Thoracic aorta (tissue), 2 donors: ENCODE data around the gene RALGDS. TPM values are rescaled to one million over a fixed set of nuclear protein-coding genes. Genes with fewer than 3 reads are reported as not detected.

Experiments
- ATAC-seq: fragments of 150-250 bp; one replicate; pipeline ENCODE4 v1.8.0; 2017; ENCODE audit warnings: low read depth; ENCODE audit not compliant: insufficient number of reproducible peaks, low FRiP score
- DNase-seq: peaks from one replicate; pipeline ENCODE4 v3.0.0-alpha.2; 2020; ENCODE audit warnings: low spot score
- H3K27ac ChIP-seq, 2 donors: fragments of 200-600 bp; sonication (generic); 1 replicate in 1 of 2; 2 replicates in 1 of 2; pipeline ENCODE4 v1.5.1; 2016; ENCODE audit warnings: mild to moderate bottlenecking in 2 of 2, moderate library complexity in 2 of 2
- H3K27me3 ChIP-seq: fragments of 200-600 bp; sonication (generic); replicated peaks from 2 replicates; pipeline ENCODE4 v1.6.0; 2016; ENCODE audit warnings: mild to moderate bottlenecking; ENCODE audit not compliant: insufficient read depth
- H3K36me3 ChIP-seq: fragments of 200-600 bp; sonication (generic); one replicate; pipeline ENCODE4 v1.5.1; 2016
- H3K4me1 ChIP-seq, 2 donors: fragments of 200-600 bp; sonication (generic); 1 replicate in 1 of 2; 2 replicates in 1 of 2; pipeline versions ENCODE4 v1.5.1 to v1.6.0; 2016; ENCODE audit warnings: low read depth in 2 of 2, mild to moderate bottlenecking in 1 of 2; ENCODE audit not compliant: control insufficient read depth in 1 of 2
- H3K4me3 ChIP-seq: fragments of 200-600 bp; sonication (generic); 2 replicates; pipeline ENCODE4 v1.5.1; 2016; ENCODE audit warnings: mild to moderate bottlenecking
- H3K9me3 ChIP-seq: fragments of 200-600 bp; sonication (generic); 2 replicates; pipeline ENCODE4 v1.5.1; 2016
- CTCF ChIP-seq: fragments of 200-600 bp; sonication (generic); IDR thresholded peaks from one replicate; pipeline ENCODE4 v1.5.1; 2019; ENCODE audit warnings: antibody characterized with exemption
- total RNA-seq, 2 donors: library from RNA; depleted of rRNA; stranded (reverse); fragments of >200 nt; gene quantifications; one replicate each; pipeline versions ENCODE4 v1.1.0 to v1.2.3, GENCODE V29; 2016

RALGDS gene
- total RNA-seq, 2 donors from 2014 or later: 30.3 to 98.8 TPM

- DNase-seq: no peak
- TF ChIP-seq CTCF: no peak
- no peak overlapping the region for H3K27ac ChIP-seq
- H3K4me3 ChIP-seq: no peak overlapping the region
- no peaks in the 10 kb centered on the region for H3K9me3 ChIP-seq
- H3K4me1 ChIP-seq: no peaks in the 10 kb centered on the region
- no peak for ATAC-seq
- H3K36me3 ChIP-seq: no peaks in the 10 kb centered on the region
- H3K27me3 ChIP-seq: no peaks in the 10 kb centered on the region
Measured at GRCh38 chr9:133154097-133154989, 33.3 kb upstream of the RALGDS start.

GRCh38 chr9:133153227-133154096 is 32.4 kb upstream of the RALGDS start:
- no peaks in the 10 kb centered on the region for H3K36me3 ChIP-seq
- no peaks in the 10 kb centered on the region for H3K27me3 ChIP-seq
- ATAC-seq (no peak), DNase-seq (no peak)
- no peaks in the 10 kb centered on the region for H3K9me3 ChIP-seq
- no peak overlapping the region for H3K4me3 ChIP-seq
- no peak overlapping the region for H3K27ac ChIP-seq
- peaks cover 0 to 3% of the 10 kb centered on the region in 2 donors for H3K4me1 ChIP-seq
- no peak for TF ChIP-seq CTCF

- TF ChIP-seq CTCF: no peak
- Histone ChIP-seq H3K36me3 (no peaks in the 10 kb centered on the region), H3K27ac (no peak overlapping the region), H3K9me3 (no peaks in the 10 kb centered on the region), H3K4me3 (no peak overlapping the region), H3K27me3 (no peaks in the 10 kb centered on the region), H3K4me1 (peaks cover 11 to 19% of the 10 kb centered on the region in 2 donors)
- no peak for ATAC-seq
- DNase-seq: no peak
Measured at GRCh38 chr9:133151601-133152525, 30.8 kb upstream of the RALGDS start.

GRCh38 chr9:133151041-133151440 is 30.0 kb upstream of the RALGDS start:
- H3K9me3 ChIP-seq: no peaks in the 10 kb centered on the region
- no peak for TF ChIP-seq CTCF
- H3K36me3 ChIP-seq: no peaks in the 10 kb centered on the region
- H3K4me1 ChIP-seq: peaks cover 11 to 20% of the 10 kb centered on the region in 2 donors
- DNase-seq (no peak), ATAC-seq (no peak)
- H3K27ac ChIP-seq: no peak overlapping the region
- no peak overlapping the region for H3K4me3 ChIP-seq
- H3K27me3 ChIP-seq: no peaks in the 10 kb centered on the region
